T-helper 1 cell (primary cell): ENCODE measurements around the gene FBLN5.

ENCODE experiments used
- DNase-seq, 5 donors: peaks; one replicate each; pipeline ENCODE4 v3.0.0-alpha.2; 2012 to 2020

Gene FBLN5

DNA sequence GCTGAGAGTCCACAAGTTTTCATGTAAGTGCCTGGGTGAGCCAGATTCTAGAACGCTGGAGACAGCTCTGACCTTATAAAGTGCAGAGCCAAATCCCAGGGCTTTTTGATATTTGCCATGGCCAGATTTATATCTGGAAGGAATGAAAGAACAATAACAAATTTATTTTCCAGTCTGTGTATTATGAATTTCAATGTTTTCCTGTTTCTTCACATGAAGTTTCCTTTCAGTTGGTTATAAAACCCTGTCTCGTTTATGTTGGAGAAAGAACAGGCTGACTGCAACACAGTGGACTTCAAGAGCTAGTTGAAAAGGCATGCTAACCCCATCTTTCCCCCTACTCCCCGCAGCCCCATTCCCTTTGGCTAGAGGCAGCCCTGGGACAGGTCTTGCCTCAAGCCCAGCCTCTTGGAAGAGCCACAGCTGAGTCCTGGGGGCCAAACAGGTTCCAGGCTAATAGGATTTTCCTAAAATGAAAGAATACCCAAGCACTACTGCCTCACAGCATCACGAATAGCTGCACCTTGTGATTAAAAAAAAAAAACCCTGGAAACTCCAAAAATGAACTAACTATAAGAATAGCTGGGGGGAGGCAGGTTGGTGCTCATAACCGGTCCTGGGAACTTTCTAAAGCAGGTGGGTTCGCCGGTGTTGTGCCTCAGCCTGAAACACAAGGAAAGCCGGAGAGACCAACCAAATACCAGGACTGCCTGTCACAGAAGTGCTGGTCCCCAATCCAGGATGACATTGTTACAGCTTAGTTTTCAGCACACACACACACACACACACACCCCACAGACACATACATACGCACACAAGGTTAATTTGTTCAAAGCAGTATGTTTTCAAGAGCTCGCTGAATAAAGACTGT is 1.5 kb downstream of the FBLN5 start:
- no peak for DNase-seq

DNA sequence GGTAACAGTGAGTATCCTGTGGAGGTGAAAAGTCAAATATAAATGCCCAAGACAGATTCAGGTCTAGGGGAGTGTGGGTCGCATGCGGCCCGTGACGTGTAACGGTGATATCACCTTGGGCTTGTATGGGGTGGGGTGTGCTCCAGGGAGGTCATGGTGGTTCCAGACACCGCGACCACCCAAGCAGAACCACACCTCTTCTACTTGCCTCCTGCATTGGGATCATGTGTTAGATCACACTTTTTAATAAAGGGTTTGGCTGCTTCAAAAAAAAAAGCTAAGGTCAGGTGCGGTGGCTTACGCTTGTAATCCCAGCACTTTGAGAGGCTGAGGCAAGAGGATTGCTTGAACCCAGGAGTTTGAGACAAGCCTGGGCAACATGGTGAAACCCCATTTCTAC is 4.5 kb downstream of the FBLN5 start:
- no peak for DNase-seq

DNA sequence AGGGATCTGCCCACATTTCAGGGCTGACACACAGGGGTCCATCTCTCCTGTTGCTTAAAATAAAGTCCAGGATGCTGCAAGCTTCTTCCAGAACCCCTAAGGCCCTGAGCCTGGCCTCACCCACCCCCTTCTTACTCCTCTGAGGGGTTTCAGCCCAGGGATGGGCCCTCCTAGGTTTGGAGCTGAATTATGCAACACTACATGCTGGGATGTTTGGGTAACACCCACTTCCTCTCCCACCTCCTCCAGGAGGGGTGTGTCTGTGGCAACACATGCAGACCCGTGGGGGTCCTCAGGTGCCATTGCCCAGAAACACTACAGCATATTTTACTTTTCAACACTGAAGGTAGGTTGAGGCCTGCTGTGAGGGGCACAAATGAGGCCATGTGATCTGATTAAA is 5.4 kb downstream of the FBLN5 start:
- DNase-seq: no peak

DNA sequence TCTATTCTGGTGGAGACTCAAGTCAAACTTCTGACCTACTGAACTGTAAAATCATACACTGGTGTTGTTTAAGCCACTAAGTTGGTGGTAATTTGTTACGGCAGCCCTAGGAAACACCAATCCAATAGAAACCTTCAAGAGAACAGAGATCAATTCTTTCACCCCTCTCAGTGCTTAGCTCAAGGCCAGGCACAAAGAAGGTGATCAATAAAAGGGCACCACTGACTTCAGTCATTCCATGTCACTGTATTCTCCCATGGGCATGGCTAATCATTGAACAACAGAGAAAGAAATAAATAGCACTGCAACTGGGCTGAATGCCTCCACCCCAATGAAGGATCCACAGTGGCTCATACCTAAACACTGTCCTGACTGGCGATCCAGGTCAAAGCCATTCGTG is 7.3 kb downstream of the FBLN5 start:
- no peak for DNase-seq

DNA sequence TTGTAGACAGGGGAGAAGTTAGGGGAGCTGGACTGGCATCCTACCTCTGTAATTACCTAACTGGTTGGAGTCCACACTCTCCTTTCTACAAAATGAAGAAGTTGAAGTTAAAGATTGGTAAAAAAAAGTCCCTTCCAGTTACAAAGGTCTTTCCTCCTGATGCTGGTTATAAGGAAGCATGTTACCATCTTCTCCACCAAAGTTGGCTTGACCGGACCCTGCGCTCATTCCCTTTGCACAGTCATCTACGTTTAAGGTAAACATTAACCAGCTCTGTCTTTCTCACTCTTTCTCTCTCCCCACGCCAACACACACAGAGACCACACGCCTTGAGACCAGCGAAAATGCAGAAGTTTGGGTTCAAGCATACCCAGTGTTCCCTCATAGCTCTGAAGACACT is 11.9 kb downstream of the FBLN5 start:
- DNase-seq: no peak

DNA sequence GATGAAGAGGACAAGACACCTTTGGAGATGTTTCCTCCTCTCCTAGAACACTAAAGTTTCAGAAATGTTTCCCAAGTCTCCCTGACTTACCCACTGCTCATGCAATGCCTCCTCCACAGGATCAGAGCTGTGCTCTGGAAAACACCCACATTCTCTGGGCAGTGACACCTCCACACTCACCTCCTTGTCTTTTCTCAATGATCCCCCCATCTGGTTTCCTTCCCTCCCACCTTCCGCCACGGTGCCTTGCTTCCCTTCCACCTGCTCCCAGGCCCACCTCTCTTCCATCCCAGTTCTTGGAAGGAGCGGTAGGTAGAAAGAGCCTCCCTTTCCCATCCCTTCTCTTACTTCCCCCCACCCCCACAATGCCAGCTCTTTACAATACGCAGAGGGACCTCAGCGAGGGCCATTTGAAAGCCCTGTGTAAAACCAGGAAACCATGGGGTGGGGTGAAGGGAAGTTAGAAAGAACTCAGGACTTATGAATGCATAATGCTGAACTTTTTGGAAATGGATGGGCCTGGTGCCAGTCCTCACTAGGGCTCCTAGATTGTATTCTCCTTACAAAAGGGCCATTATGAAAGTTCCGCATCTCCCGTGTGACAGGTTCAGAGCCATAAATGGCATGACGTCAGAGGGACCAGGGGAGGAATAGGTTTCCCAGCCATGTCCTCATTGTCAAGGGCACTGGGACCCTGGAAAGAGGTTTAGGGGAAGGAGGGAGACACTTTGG is 12.8 kb downstream of the FBLN5 start:
- no peak for DNase-seq

DNA sequence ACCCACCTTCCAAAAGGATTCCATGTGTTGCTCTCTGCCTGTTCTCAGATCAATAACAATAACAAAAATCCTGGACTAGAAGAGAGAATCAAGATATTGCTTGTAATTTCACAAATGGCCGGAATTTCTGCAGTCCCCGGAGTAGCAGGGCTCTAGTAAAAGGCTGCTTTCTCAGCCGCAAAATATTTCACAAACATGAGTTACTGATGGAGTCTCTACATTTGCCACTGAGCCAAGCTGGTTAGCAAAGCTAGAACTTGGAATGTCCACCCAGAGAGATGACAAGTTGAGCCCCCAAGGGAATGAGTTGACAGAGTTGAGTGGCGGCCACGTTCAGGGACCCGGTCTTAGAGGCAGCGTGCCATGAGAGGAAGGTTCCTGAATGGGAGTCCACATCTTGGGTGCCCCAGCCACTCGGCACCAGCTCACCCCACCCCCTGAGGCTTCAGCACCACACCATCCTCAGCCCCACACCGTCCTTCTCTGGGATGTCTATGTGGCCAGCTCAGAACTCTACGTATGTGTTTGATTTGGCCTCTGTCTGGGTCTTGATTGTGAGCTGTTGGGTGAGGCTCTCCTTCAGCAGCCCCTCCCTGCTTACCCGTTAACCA is 15.9 kb downstream of the FBLN5 start:
- DNase-seq: no peak

DNA sequence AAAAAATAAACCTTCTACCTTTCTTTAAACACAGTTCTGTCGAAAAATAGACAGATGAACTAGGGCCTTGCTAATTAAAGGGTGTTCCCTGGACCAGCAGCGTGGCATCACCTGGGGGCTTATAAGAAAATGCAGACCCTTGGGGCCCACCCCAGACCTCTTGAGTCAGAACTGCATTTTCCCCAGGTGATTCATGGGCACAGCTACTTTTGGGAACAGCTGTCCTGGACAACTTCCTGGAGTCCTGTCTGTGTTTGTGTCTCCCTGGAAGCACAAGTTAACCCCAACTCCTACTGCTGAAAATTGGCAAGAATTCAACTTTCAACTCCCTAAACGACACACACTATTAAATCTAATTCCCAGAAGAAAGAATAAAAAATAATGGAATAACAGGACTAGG is 17.8 kb downstream of the FBLN5 start:
- no peak for DNase-seq

DNA sequence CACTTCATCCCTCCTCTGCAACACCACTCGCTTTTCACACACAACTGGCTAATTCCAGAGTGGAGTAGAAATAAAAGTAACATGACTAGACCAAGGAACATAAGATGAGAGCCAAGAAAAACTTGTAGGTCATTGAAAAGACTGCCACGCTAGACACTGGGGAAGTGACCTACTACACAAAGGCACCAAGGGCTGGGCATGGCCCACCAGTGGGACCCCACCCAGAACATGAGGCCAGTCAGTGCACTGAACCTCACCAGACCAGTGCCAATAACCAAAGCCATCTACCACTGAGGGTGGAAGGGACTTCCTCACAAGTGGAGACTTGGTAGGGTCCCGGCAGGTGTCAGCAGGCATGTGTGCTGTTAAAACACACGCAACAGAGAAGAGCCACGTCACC is 19.7 kb downstream of the FBLN5 start:
- DNase-seq: no peak

DNA sequence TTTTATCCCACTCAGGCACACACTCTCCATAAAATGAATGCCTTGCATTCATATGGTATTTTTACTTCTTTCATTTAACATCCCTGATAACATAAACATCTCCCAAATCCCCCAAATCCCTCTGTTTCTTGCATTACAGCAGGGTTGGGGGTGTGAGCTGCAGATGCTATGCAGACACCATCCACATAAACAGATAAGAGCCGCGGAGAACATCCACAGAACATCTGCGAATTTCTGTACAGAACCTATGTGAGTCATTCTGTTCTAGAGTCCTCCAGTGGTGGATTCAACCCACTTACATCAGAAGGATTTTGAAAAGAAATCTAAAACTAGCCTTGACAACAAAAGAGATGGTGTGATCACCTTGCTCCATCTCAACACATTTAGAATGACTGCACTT is 20.3 kb downstream of the FBLN5 start:
- no peak for DNase-seq

DNA sequence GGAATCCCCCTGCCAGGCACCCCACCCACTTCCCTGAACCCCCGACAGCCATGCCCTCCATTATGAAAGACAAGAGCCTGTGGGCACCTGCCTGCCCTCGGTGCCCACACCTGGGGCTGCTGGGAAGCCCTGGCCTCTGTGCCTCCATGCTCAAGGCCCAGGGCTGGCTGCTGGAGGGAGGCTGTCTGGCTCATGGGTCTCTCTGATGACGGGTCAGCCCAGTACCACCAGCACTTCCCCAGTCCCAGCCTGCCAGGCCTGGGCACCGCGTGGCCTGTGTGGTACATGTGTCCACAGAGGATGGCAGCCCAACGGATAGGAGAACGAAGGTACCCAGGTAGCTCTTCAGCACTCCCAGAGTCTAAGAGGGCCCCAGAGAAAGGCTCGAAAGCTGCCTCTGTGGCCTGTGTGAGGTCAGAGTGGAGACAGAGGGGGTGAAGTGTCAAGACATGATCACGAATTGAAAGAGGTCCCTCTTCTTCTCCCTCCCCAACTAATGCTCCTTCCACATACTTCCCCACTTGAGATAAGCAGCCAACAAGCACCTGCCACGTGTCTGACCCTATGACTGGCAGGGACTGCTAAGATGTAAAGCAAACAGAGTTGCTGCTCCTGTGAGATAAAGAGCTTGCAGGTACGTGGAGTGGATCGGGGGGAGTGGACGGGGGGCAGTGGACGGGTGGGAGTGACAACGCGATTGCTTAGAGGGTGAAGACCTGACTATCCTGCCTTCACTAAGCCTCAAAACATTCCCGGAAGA is 21.2 kb downstream of the FBLN5 start:
- DNase-seq: no peak

DNA sequence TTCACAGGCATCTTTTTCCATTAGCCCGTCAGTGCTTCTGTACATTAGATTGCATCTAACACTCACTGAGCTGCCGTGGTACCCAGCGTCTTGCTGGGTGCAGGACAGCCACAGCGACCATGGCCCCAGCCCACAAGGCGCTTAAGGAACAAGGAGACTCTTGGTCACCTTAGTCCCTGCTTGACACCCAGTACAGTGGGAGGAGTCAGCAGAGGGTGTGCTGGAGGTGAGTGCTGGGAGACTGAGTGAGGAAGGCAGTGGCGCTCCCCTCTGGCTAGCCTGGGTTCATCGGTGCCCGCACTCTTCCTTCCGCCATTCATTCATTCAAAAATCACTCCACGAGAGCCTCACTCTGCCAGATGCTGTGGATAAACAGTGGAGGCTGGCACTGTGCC is 21.8 kb downstream of the FBLN5 start:
- no peak for DNase-seq

DNA sequence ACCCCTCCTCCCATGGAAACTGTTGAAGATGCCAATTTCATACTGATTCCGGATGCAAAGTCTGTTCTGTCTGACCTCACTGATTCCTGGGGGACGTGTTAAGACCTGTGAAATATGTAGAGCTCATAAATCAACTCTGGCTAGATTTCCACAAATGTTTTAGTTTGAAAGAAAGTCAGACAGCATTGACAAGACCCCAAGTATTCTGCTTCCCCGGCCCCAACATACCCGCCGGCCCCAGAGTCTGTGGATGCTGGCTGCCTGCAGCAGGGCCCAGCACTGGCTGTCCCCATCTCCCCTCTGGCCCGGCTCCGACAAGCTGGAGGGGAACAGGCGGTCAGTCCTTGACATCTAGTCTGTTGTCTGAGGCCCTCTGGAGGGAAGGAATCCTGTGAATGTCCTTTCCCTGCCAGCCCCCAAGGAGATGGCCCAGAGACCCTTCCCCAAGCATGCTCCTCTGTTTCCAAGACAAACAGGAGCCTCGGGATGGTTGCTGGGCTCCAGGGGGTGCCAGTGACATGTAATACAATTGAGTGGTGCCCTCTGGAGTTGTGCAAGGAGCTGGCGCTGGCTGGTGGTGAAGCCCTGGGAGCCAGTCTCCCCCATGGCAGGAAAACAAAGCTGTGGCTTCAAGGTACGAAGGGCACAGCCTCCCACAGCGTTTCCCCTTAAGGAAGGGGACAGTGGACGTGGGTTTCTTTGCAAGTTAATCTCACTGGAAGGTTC is 22.3 kb downstream of the FBLN5 start:
- DNase-seq: no peak

DNA sequence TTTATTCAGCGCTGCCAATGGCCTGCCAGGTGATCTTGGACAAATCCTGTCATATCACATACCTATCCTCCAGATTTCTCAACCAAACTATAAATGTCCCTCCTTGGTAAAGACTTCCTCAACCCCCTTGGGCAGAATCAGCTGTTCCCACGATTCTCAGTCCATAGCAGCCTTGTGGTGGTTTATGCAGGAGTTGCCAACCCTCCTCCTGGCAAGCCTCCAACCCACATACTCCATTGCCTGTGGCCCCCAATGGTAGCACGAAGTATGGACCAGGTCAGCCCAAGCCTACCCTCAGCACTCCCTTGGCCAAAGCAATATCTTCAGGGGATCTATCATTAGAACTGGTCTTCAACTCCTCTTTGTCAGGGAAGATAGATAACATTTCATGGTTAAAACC is 27.0 kb downstream of the FBLN5 start:
- no peak for DNase-seq

DNA sequence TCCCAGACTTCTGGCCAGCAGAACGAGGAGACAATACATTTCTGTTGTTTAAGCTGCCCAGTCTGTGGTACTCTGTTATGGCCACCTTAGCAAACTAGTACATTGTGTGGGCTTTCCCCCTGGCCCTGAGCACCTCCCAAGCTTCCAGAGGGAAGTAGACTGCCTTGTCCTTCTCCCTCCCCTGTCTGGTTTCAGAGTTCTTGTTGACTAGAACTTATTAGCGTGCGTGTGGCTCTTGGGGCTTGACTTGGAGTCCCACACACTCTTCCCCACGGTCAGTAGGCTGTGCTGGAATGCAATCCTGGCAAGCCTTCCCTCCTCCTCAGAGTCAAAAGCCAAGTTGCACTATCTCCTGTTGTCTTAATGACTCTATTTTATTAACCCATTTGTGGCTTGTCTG is 27.7 kb downstream of the FBLN5 start:
- DNase-seq: no peak

DNA sequence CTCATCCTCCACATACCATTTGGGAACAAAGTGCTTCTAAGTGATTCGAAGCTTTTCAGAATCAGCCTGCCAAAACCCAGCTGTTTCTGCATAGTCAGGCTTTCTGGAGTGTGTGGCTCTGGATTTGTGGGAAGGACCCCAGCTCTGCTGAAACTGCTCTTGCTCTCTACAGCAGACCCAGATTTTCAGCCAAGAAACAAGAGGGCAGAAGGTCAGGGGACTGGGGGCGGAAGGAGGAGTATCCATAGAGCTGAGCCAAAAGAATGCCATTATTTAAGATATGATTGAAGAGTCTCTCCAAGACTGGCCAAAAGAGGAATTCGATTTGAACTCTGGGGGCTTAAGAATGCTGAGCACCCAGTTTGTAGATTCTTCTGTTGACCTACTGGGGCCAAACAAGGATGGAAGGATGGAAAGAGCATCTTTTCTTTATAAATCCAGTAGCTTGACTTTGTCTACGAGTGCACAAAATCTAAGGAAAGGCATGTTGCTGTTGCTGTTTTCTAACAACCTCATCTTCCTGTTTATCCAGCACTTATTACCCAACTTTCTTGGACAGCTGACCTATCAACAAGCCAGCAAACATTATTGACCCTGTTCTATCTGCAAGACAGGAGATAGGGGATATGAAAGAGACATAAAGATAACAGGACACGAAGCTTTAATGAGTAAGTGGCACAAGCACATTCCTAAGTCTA is 29.2 kb downstream of the FBLN5 start:
- DNase-seq: no peak

DNA sequence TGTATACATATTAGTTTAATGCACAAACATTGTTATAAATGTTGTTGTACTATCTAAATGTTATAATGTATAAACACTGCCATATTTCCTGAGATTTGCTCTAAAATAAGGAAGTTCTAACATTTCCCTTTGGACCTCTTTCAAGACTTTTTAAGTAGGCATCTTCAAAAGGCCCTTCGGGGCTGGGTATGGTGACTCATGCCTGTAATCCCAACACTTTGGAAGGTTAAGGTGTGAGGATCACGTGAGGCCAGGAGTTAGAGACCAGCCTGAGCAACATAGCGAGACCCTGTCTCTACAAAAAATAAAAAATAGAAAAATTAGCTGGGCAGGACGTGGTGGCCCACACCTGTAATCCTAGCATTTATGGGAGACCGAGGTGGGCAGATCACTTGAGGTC is 35.5 kb downstream of the FBLN5 start:
- no peak for DNase-seq

DNA sequence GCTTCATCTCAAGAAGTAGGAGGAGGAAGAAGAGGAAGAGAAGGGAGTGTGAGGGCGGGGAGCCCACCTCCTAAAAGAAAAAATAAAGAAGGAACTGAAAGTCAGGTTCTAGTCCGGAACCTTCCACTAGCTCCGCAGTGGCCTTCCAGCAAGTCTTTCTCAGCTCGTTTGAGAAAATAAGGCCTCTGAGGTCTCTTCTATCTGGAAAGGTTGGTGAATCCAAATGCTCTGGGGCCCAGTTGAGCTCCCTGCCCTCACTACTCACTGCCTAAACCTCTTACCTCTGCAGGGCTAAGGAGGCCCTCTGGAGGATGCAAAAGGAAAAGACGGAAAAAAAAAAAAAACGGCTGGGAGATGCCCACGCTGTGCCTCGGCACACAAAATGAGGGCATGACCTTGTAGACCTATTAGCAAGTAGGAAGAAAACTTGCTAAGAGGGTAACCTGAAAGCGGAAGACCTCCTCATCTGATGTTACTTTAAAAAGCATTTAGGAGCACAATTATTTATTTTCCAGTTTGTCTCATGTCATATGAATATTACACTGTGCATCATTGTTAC is 35.9 kb downstream of the FBLN5 start:
- peak in 4 of 5 donors; percentile 26 to 78 (median 31) for DNase-seq

DNA sequence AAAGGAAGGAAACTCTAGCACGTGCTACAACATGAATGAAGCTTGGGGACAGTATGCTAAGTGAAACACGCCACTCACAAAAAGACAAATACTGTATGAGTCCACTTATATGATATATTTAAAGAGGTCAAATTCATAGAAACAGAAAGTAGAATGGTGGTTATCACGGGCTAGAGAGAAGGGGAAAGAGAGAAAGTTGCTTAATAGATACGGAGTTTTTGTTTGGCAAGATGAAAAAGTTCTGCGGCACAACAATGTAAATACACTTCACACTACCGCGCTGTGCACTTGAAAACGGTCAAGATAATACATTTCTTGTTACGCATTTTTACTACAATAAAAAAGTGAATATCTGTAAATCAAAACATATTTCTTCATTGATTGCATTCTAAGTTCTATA is 37.3 kb downstream of the FBLN5 start:
- no peak for DNase-seq

DNA sequence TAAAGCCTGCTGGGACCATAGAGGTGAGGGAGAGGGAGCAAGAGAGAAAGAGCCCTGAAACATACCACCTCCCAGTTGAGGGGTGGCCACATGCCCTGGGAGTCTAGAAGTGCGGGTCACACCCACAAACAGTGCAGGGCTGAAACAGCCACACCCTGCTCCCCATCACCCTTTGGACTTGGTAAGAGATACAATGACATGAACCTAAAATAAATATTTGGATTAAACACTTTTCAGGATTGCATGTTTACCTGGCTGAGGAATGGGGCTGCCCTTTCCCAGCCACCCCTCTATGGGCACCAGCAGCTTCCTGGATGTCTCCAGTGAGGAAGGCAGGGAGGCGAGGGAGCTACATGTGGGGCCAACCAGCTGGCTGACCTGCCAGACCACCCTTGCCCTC is 41.1 kb downstream of the FBLN5 start:
- no peak for DNase-seq

DNA sequence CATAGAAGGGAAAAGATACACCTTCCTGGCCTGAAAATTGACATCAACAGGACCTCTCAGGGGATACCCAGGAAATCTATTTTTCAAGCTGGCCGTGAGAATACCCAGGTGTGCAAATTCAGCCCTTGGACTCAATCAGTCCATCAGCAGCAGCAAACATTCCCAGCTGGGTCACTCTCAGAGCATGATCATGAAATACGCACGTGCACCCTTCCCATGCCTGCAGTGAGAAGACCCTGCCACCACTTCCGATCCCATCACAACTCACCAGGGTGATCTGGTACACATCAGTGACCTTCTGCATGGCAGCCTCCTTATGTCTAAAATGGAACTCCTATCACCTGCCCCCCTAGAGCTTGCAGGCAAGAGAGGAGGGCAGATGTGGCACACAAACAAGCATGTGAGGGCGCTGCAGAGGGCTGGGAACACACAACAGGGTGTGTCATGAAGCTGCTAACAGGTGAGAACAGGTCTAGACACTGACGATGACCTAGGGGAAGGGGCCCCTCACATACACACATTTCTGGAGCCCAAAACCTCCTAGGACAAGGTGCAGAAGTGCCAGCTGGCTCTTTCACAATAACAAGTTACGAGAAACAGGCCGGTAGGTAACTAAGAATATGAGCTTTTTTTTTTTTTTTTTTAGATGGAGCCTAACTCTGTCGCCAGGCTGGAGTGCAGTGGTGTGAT is 42.4 kb downstream of the FBLN5 start:
- DNase-seq: no peak
